Measurements from ENCODE around the gene SYNE2.

DNA sequence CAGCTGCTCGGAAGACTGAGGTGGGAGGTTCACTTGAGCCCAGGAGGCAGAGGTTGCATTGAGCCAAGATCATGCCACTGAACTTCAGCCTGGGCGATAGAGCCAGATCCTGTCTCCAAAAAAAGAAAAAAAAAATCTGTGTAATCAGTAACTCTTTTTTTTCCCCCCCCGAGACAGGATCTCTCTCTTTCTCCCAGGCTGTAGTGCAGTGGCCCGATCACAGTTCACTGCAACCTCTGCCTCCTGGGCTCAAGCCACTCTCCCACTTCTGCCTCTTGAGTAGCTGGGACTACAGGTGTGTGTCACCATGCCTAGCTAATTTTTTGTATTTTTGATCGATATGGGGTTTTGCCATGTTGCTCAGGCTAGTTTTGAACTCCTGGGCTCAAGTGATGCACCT lies 113.6 kb downstream of the SYNE2 start:
- TF ChIP-seq, protein P1, sequence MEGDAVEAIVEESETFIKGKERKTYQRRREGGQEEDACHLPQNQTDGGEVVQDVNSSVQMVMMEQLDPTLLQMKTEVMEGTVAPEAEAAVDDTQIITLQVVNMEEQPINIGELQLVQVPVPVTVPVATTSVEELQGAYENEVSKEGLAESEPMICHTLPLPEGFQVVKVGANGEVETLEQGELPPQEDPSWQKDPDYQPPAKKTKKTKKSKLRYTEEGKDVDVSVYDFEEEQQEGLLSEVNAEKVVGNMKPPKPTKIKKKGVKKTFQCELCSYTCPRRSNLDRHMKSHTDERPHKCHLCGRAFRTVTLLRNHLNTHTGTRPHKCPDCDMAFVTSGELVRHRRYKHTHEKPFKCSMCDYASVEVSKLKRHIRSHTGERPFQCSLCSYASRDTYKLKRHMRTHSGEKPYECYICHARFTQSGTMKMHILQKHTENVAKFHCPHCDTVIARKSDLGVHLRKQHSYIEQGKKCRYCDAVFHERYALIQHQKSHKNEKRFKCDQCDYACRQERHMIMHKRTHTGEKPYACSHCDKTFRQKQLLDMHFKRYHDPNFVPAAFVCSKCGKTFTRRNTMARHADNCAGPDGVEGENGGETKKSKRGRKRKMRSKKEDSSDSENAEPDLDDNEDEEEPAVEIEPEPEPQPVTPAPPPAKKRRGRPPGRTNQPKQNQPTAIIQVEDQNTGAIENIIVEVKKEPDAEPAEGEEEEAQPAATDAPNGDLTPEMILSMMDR (IDR thresholded peaks at IDR 0.05 in 4 of 5, conservative IDR thresholded peaks at IDR 0.05 in 1 of 5), result no peak
- no peak for TF ChIP-seq POLR2A (IDR thresholded peaks at IDR 0.05)
